ENCODE results near the gene SPC25.

GRCh38 chr2:168928113-168928831 lies 38.0 kb upstream of the SPC25 start:
- TF ChIP-seq CTCF (IDR thresholded peaks at IDR 0.05; ENCODE audit: borderline replicate concordance, extremely low read depth, low read length, poor library complexity, severe bottlenecking) = no peak
- TF ChIP-seq EZH2 (IDR thresholded peaks at IDR 0.05; ENCODE audit: borderline replicate concordance, low read depth, low read length, severe bottlenecking) = no peak

All from DND-41 (cell line).